Fibroblast of lung (primary cell): ENCODE measurements around the gene NRG4. TPM values are rescaled to one million over a fixed set of nuclear protein-coding genes. Genes with fewer than 3 reads are reported as not detected.

ENCODE experiments used
- DNase-seq, 2 donors: peaks; one replicate each; pipeline versions ENCODE4 v3.0.0 to v3.0.0-alpha.2; 2010; ENCODE audit warnings: low read depth in 2 of 2
- H2AFZ ChIP-seq: 2 replicates; pipeline ENCODE4 v1.5.1; 2012; ENCODE audit warnings: low read length, control low read depth, inconsistent platforms
- H3K27ac ChIP-seq: 2 replicates; pipeline ENCODE4 v1.5.1; 2011; ENCODE audit warnings: low read length, control low read depth; ENCODE audit not compliant: insufficient read depth
- H3K27me3 ChIP-seq: 2 replicates; pipeline ENCODE4 v1.5.1; 2011; ENCODE audit warnings: mild to moderate bottlenecking, low read length; ENCODE audit not compliant: control insufficient read depth, insufficient read depth
- H3K36me3 ChIP-seq: 2 replicates; pipeline ENCODE4 v1.5.1; 2011; ENCODE audit warnings: low read length; ENCODE audit not compliant: control insufficient read depth, insufficient read depth
- H3K4me1 ChIP-seq: 2 replicates; pipeline ENCODE4 v1.5.1; 2011; ENCODE audit warnings: low read length; ENCODE audit not compliant: control insufficient read depth, insufficient read depth; ENCODE audit errors: extremely low read depth
- H3K4me2 ChIP-seq: 2 replicates; pipeline ENCODE4 v1.5.1; 2011; ENCODE audit warnings: low read length, control low read depth; ENCODE audit not compliant: insufficient read depth; ENCODE audit errors: extremely low read depth
- H3K4me3 ChIP-seq, 4 experiments: fragments of 200-600 bp in 1 of 4; sonication (generic) in 1 of 4; replicated peaks in 1 of 4; 2 replicates each; pipeline ENCODE4 v1.5.1; 2011 to 2016; ENCODE audit warnings: low read length in 4 of 4, low read depth in 3 of 4, mild to moderate bottlenecking in 3 of 4, control low read depth in 2 of 4, inconsistent platforms in 1 of 4, mixed read lengths in 1 of 4; ENCODE audit not compliant: insufficient read depth in 1 of 4; ENCODE audit errors: control extremely low read depth in 1 of 4
- H3K79me2 ChIP-seq: 2 replicates; pipeline ENCODE4 v1.5.1; 2012; ENCODE audit warnings: mild to moderate bottlenecking, low read length, inconsistent platforms; ENCODE audit not compliant: control insufficient read depth, insufficient read depth
- H3K9ac ChIP-seq: 2 replicates; pipeline ENCODE4 v1.5.1; 2011; ENCODE audit warnings: mild to moderate bottlenecking, low read length, control low read depth; ENCODE audit not compliant: insufficient read depth
- H3K9me3 ChIP-seq: 2 replicates; pipeline ENCODE4 v1.5.1; 2012; ENCODE audit warnings: low read depth, low read length; ENCODE audit not compliant: control insufficient read depth, insufficient read depth
- H4K20me1 ChIP-seq: 2 replicates; pipeline ENCODE4 v1.5.1; 2011; ENCODE audit warnings: low read length; ENCODE audit not compliant: control insufficient read depth, insufficient read depth; ENCODE audit errors: extremely low read depth
- EZH2 ChIP-seq: IDR thresholded peaks from 2 replicates; pipeline ENCODE4 v1.5.1; 2012; ENCODE audit warnings: low read length, control low read depth, mild to moderate bottlenecking; ENCODE audit errors: missing control alignments
- polyA plus RNA-seq, 2 donors: library from polyadenylated mRNA; depleted of rRNA in 1 of 2; stranded (reverse) in 1 of 2; unstranded in 1 of 2; fragments of >200 nt; gene quantifications; 2 replicates each; pipeline ENCODE4 v1.2.1, GENCODE V29; 2011 to 2012; ENCODE audit warnings: missing spikeins in 1 of 2
- total RNA-seq: library from RNA; depleted of rRNA; stranded (reverse); fragments of >200 nt; gene quantifications from 2 replicates; pipeline ENCODE4 v1.2.1, GENCODE V29; 2014
- TF ChIP-seq, protein P1 (sequence below), 2 donors: IDR thresholded peaks in 1 of 2; conservative IDR thresholded peaks in 1 of 2; 1 replicate in 1 of 2; 2 replicates in 1 of 2; pipeline ENCODE4 v1.5.1; 2011 to 2012; ENCODE audit warnings: low read length in 2 of 2, control low read depth in 1 of 2, inconsistent platforms in 1 of 2, low read depth in 1 of 2, mild to moderate bottlenecking in 1 of 2

The NRG4 gene
- total and polyA plus RNA-seq, 2 donors (not counting 1 experiment from before 2014, with no cell fraction given) = 0.01 TPM; not detected in 1

- Histone ChIP-seq H3K9ac (no peak overlapping the region), H3K9me3 (no peaks in the 10 kb centered on the region), H3K27ac (no peak overlapping the region), H3K4me2 (no peak overlapping the region), H4K20me1 (no peaks in the 10 kb centered on the region), H3K27me3 (no peaks in the 10 kb centered on the region), H3K4me3 (no peak overlapping the region), H3K36me3 (peaks cover 8% of the 10 kb centered on the region), H2AFZ (no peak overlapping the region), H3K79me2 (peaks cover 7% of the 10 kb centered on the region), H3K4me1 (no peaks in the 10 kb centered on the region)
- DNase-seq = peak; percentile 25 to 39
- no peak for TF ChIP-seq EZH2
- TF ChIP-seq, protein P1, sequence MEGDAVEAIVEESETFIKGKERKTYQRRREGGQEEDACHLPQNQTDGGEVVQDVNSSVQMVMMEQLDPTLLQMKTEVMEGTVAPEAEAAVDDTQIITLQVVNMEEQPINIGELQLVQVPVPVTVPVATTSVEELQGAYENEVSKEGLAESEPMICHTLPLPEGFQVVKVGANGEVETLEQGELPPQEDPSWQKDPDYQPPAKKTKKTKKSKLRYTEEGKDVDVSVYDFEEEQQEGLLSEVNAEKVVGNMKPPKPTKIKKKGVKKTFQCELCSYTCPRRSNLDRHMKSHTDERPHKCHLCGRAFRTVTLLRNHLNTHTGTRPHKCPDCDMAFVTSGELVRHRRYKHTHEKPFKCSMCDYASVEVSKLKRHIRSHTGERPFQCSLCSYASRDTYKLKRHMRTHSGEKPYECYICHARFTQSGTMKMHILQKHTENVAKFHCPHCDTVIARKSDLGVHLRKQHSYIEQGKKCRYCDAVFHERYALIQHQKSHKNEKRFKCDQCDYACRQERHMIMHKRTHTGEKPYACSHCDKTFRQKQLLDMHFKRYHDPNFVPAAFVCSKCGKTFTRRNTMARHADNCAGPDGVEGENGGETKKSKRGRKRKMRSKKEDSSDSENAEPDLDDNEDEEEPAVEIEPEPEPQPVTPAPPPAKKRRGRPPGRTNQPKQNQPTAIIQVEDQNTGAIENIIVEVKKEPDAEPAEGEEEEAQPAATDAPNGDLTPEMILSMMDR (conservative IDR thresholded peaks at IDR 0.05 in 1 of 2, IDR thresholded peaks at IDR 0.05 in 1 of 2; ENCODE audit: low read depth in 1 of 2, low read length in 2 of 2) = peak; percentile 29 to 58
Observed at GRCh38 chr15:75928680-75929608, 83.3 kb downstream of the NRG4 start.

DNA sequence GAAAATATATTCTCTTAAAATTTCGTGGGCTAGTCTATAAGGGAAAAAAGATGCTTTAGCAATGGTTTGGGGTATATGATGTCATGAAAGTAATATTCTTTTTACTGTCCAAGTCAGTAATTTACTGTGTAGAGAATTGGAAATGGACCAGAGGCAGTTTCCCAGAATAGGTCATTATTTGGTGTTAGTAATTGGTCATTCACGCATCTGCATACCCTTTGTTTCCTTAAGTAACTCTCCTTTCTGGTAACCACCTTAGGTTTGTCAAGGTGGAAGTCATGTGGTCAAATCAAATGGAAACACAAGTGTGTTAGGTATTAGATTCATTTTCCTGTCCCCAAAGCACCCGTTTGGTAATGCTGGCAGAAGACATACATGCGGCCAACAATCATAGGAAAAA is 84.6 kb downstream of the NRG4 start:
- H3K4me2 ChIP-seq = no peak overlapping the region
- DNase-seq = peak in 1 of 2 donors; percentile 70
- peaks cover 12% of the 10 kb centered on the region for H3K79me2 ChIP-seq
- H3K27ac ChIP-seq = no peak overlapping the region
- no peaks in the 10 kb centered on the region for H3K9me3 ChIP-seq
- no peaks in the 10 kb centered on the region for H4K20me1 ChIP-seq
- H3K4me1 ChIP-seq = peaks cover 2% of the 10 kb centered on the region
- no peaks in the 10 kb centered on the region for H3K27me3 ChIP-seq
- no peak overlapping the region for H2AFZ ChIP-seq
- no peak overlapping the region for H3K4me3 ChIP-seq
- TF ChIP-seq EZH2 = no peak
- TF ChIP-seq, protein P1 (conservative IDR thresholded peaks at IDR 0.05 in 1 of 2, IDR thresholded peaks at IDR 0.05 in 1 of 2; ENCODE audit: low read depth in 1 of 2, low read length in 2 of 2) = peak in 1 of 2 donors; percentile 5
- peaks cover 6% of the 10 kb centered on the region for H3K36me3 ChIP-seq
- no peak overlapping the region for H3K9ac ChIP-seq

GRCh38 chr15:75926931-75927330 is 85.3 kb downstream of the NRG4 start:
- H4K20me1 ChIP-seq = no peaks in the 10 kb centered on the region

More at GRCh38 chr15:75926931-75927330, 85.3 kb downstream of the NRG4 start:
- Histone ChIP-seq H3K27me3 (no peaks in the 10 kb centered on the region), H3K27ac (no peak overlapping the region), H3K36me3 (peaks cover 6% of the 10 kb centered on the region), H3K9ac (no peak overlapping the region), H3K4me3 (no peak overlapping the region), H3K4me2 (no peak overlapping the region), H3K4me1 (peaks cover 6% of the 10 kb centered on the region), H3K79me2 (peaks cover 12% of the 10 kb centered on the region), H3K9me3 (no peaks in the 10 kb centered on the region), H2AFZ (no peak overlapping the region)
- DNase-seq = no peak
- TF ChIP-seq, protein P1 (conservative IDR thresholded peaks at IDR 0.05 in 1 of 2, IDR thresholded peaks at IDR 0.05 in 1 of 2; ENCODE audit: low read depth in 1 of 2, low read length in 2 of 2) = no peak
- TF ChIP-seq EZH2 = no peak
